GM12873 (cell line): ENCODE data around the gene WNT9A.

Experiments
- TF ChIP-seq, protein P1 (sequence below): IDR thresholded peaks from 2 replicates; pipeline ENCODE4 v1.5.1; 2012; ENCODE audit warnings: low read depth, mild to moderate bottlenecking, moderate library complexity, low read length, control low read depth; ENCODE audit not compliant: insufficient read depth; ENCODE audit errors: missing control alignments

WNT9A gene

DNA sequence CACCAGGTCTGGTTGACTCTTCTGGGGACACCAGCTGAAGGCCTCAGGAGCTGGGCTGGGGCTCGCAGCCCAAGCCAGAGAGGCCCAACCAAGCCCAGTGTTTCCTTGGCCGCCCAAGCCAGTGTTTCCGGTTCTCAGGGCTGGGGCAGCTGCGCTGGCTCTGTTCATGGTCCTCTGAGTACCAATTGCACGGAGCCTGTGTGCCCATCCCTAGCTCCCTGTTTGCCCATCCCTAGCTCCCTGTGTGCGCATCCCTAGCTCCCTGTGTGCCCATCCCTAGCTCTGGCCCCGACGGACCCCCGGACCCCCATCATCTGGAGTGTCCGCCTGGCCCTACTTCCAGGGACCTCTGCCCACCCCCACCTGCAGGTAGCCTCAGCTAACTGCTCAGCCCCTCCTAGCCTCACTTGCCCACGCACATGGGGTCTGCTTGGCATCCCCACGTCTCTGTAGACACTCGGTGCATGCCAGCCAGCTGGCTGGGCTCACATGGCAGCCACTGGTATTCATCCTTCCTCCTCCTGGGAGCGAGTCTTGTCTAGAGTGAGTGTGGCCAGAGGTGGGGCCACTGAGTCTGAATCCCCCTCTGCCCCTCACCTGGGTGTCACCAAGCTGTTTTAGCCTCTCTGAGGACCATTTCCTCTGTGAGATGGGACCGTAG is 64.0 kb downstream of the WNT9A start:
- TF ChIP-seq, protein P1, sequence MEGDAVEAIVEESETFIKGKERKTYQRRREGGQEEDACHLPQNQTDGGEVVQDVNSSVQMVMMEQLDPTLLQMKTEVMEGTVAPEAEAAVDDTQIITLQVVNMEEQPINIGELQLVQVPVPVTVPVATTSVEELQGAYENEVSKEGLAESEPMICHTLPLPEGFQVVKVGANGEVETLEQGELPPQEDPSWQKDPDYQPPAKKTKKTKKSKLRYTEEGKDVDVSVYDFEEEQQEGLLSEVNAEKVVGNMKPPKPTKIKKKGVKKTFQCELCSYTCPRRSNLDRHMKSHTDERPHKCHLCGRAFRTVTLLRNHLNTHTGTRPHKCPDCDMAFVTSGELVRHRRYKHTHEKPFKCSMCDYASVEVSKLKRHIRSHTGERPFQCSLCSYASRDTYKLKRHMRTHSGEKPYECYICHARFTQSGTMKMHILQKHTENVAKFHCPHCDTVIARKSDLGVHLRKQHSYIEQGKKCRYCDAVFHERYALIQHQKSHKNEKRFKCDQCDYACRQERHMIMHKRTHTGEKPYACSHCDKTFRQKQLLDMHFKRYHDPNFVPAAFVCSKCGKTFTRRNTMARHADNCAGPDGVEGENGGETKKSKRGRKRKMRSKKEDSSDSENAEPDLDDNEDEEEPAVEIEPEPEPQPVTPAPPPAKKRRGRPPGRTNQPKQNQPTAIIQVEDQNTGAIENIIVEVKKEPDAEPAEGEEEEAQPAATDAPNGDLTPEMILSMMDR, result no peak

- TF ChIP-seq, protein P1, result no peak
Observed at GRCh38 chr1:227883073-227883520, 64.6 kb downstream of the WNT9A start.

DNA sequence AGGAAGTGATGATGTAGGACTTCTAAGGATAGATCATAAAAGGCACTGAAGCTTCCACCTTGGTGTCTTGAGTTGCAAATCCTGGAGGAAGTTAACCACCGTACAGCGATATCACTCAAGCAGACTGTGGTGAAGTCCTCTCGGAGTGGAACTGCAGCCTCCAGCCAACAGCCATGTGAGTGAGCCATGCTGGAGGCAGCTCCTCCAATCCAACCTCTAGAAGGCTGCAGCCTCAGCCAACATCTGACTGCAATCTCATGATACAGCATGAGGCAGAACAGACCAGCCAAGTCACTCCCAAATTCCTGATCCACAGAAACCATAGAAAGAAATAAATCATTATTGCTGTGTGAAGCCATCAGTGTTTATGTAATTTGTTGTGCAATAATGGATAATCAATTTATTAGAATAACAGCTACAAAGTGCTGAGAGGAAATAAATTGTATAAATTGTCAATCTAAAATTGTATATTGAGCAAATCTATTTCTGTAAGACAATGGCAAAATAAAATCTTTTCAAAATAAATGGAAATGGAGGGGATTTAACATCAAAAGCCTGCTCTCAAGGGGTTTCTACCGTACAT is 67.3 kb downstream of the WNT9A start:
- TF ChIP-seq, protein P1, result no peak

DNA sequence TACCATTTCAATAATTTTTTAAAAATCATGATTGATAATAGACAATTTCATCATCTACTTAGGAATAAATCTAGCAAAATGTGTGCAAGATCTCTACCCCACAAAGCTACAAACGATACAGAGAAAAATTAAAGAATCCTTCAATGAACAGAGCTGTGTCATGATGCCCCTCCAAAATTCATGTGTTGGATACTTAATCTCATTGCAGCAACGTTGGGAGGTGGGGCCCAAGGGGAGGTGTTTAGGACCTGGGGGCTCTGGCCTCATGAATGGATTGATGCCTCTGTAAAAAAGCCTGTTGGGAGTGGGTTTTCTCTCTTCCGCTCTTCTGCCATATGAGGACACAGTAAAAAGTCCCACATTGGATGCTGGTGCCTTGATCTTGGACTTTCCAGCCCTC is 77.4 kb downstream of the WNT9A start:
- TF ChIP-seq, protein P1, result no peak

DNA sequence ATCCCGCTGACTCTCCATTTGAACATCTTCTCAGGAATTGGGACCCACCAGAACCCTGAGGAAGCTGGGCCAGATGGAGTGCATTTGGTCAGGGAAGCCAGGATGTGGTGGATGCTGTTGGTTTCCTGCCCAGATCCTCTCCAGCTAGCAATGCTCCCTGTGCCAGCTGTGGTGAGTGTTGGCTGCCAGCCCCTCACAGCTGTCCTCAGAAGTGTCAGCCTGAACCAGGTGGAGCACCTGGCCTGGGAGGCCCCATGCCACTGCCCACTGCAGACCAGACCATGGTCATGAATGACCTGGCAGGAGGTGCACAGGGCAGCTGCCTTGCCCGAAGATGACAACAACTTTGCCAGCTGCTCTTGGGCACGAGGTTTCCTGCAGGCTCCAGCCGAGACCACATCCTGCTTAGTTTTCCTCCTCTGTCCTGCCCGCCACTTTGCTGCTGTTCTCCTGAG is 77.9 kb downstream of the WNT9A start:
- TF ChIP-seq, protein P1, result no peak

GRCh38 chr1:227869279-227869842 is 78.4 kb downstream of the WNT9A start:
- TF ChIP-seq, protein P1, result no peak
